H9 (cell line): ENCODE data around the gene COG6. TPM values are rescaled to one million over a fixed set of nuclear protein-coding genes. Genes with fewer than 3 reads are reported as not detected.

Experiments
- DNase-seq: peaks from one replicate; pipeline ENCODE4 v3.0.0-alpha.2; 2017
- H2AFZ ChIP-seq: one replicate; pipeline ENCODE4 v1.6.1; 2013; ENCODE audit warnings: mild to moderate bottlenecking, low read length, control low read depth, moderate library complexity
- H2AK5ac ChIP-seq: 2 replicates; pipeline ENCODE4 v1.6.1; 2013; ENCODE audit warnings: low read length, control low read depth, mixed read lengths; ENCODE audit not compliant: insufficient read length
- H2BK120ac ChIP-seq: one replicate; pipeline ENCODE4 v1.6.1; 2013; ENCODE audit warnings: low read depth, mild to moderate bottlenecking, low read length, control low read depth, inconsistent platforms; ENCODE audit not compliant: poor library complexity, severe bottlenecking
- H2BK12ac ChIP-seq: 2 replicates; pipeline ENCODE4 v1.6.1; 2013; ENCODE audit warnings: low read length, control low read depth, mixed read lengths, low read depth; ENCODE audit not compliant: insufficient read length
- H2BK15ac ChIP-seq: 2 replicates; pipeline ENCODE4 v1.6.1; 2013; ENCODE audit warnings: low read depth, low read length, control low read depth
- H2BK20ac ChIP-seq: one replicate; pipeline ENCODE4 v1.6.1; 2013; ENCODE audit warnings: low read depth, mild to moderate bottlenecking, low read length, control low read depth, inconsistent platforms; ENCODE audit not compliant: poor library complexity, severe bottlenecking
- H2BK5ac ChIP-seq: 2 replicates; pipeline ENCODE4 v1.6.1; 2013; ENCODE audit warnings: low read length, control low read depth, mixed read lengths; ENCODE audit not compliant: insufficient read length
- H3K14ac ChIP-seq: 2 replicates; pipeline ENCODE4 v1.6.1; 2013; ENCODE audit warnings: low read length, control low read depth; ENCODE audit not compliant: insufficient read depth
- H3K18ac ChIP-seq: 2 replicates; pipeline ENCODE4 v1.6.1; 2013; ENCODE audit warnings: low read depth, mild to moderate bottlenecking, mixed read lengths, low read length, control low read depth; ENCODE audit not compliant: insufficient read length
- H3K23ac ChIP-seq: 2 replicates; pipeline ENCODE4 v1.6.1; 2013; ENCODE audit warnings: low read length, control low read depth, mixed read lengths, low read depth; ENCODE audit not compliant: insufficient read length
- H3K23me2 ChIP-seq: 2 replicates; pipeline ENCODE4 v1.6.1; 2013; ENCODE audit warnings: low read depth, mild to moderate bottlenecking, mixed read lengths, low read length, control low read depth; ENCODE audit not compliant: insufficient read length, poor library complexity, severe bottlenecking
- H3K27ac ChIP-seq: 2 replicates; pipeline ENCODE4 v1.5.1; 2013; ENCODE audit warnings: low read length, control low read depth, mixed read lengths, low read depth; ENCODE audit not compliant: insufficient read length
- H3K27me3 ChIP-seq: 2 replicates; pipeline ENCODE4 v1.6.1; 2013; ENCODE audit warnings: low read length, control low read depth, inconsistent platforms; ENCODE audit not compliant: insufficient read depth
- H3K4ac ChIP-seq: 2 replicates; pipeline ENCODE4 v1.6.1; 2013; ENCODE audit warnings: low read depth, mild to moderate bottlenecking, control low read depth, inconsistent platforms, low read length, moderate library complexity
- H3K4me1 ChIP-seq: 2 replicates; pipeline ENCODE4 v1.6.1; 2013; ENCODE audit warnings: low read length, control low read depth, inconsistent platforms; ENCODE audit not compliant: insufficient read depth
- H3K4me2 ChIP-seq: 2 replicates; pipeline ENCODE4 v1.6.1; 2013; ENCODE audit warnings: low read length, control low read depth, mixed read lengths; ENCODE audit not compliant: insufficient read length, insufficient read depth
- H3K56ac ChIP-seq: 2 replicates; pipeline ENCODE4 v1.6.1; 2013; ENCODE audit warnings: low read depth, mild to moderate bottlenecking, mixed read lengths, low read length, control low read depth; ENCODE audit not compliant: insufficient read length
- H3K79me1 ChIP-seq: 2 replicates; pipeline ENCODE4 v1.6.1; 2013; ENCODE audit warnings: low read depth, mild to moderate bottlenecking, moderate library complexity, low read length, control low read depth, inconsistent platforms; ENCODE audit not compliant: insufficient read depth, poor library complexity, severe bottlenecking
- H3K79me2 ChIP-seq: 2 replicates; pipeline ENCODE4 v1.6.1; 2013; ENCODE audit warnings: low read length, control low read depth, inconsistent platforms; ENCODE audit not compliant: insufficient read depth
- H3K9ac ChIP-seq: 2 replicates; pipeline ENCODE4 v1.6.1; 2013; ENCODE audit warnings: low read length, control low read depth, mixed read lengths; ENCODE audit not compliant: insufficient read length; ENCODE audit errors: extremely low read depth
- H3K9me3 ChIP-seq: one replicate; pipeline ENCODE4 v1.6.1; 2013; ENCODE audit warnings: low read depth, low read length, inconsistent platforms; ENCODE audit not compliant: control insufficient read depth
- H3T11ph ChIP-seq: one replicate; pipeline ENCODE4 v1.6.1; 2013; ENCODE audit warnings: mild to moderate bottlenecking, low read length, control low read depth, inconsistent platforms
- H4K20me1 ChIP-seq: one replicate; pipeline ENCODE4 v1.6.1; 2013; ENCODE audit not compliant: control insufficient read depth, insufficient read length, insufficient read depth
- H4K5ac ChIP-seq: 2 replicates; pipeline ENCODE4 v1.6.1; 2013; ENCODE audit warnings: low read depth, mild to moderate bottlenecking, mixed read lengths, low read length, control low read depth; ENCODE audit not compliant: insufficient read length
- H4K8ac ChIP-seq: replicated peaks from 2 replicates; pipeline ENCODE4 v1.6.1; 2013; ENCODE audit warnings: low read length, control low read depth, mixed read lengths, low read depth; ENCODE audit not compliant: insufficient read length
- H4K91ac ChIP-seq: 2 replicates; pipeline ENCODE4 v1.6.1; 2013; ENCODE audit warnings: low read depth, mild to moderate bottlenecking, moderate library complexity, mixed read lengths, low read length, control low read depth; ENCODE audit not compliant: insufficient read length
- H3K27ac Mint-ChIP-seq, 3 experiments: 2 replicates in 2 of 3; 3 replicates in 1 of 3; pipeline ENCODE4 v1.8.0; 2020 to 2021; ENCODE audit warnings: mixed read lengths in 3 of 3, mild to moderate bottlenecking in 1 of 3, moderate library complexity in 1 of 3
- H3K27me3 Mint-ChIP-seq: 2 replicates; pipeline ENCODE4 v1.8.0; 2021; ENCODE audit warnings: low read depth, mild to moderate bottlenecking, moderate library complexity, mixed read lengths
- H3K36me3 Mint-ChIP-seq, 3 experiments: 2 replicates in 2 of 3; 3 replicates in 1 of 3; pipeline ENCODE4 v1.8.0; 2020 to 2021; ENCODE audit warnings: low read depth in 3 of 3, mixed read lengths in 3 of 3; ENCODE audit not compliant: insufficient read depth in 1 of 3
- H3K4me1 Mint-ChIP-seq, 2 experiments: 2 replicates each; pipeline ENCODE4 v1.8.0; 2020; ENCODE audit warnings: mixed read lengths in 2 of 2
- H3K4me3 Mint-ChIP-seq, 2 experiments: 2 replicates in 1 of 2; 3 replicates in 1 of 2; pipeline ENCODE4 v1.8.0; 2020 to 2021; ENCODE audit warnings: mild to moderate bottlenecking in 2 of 2, mixed read lengths in 2 of 2, moderate library complexity in 1 of 2
- H3K9me3 Mint-ChIP-seq, 2 experiments: 2 replicates in 1 of 2; 3 replicates in 1 of 2; pipeline ENCODE4 v1.8.0; 2020; ENCODE audit warnings: mild to moderate bottlenecking in 2 of 2, mixed read lengths in 2 of 2, moderate library complexity in 1 of 2
- WGBS: extraction: QIAGEN DNeasy Blood & Tissue Kit; methylation state at CpG from one replicate; pipeline ENCODE4 v1.1.7; 2013; ENCODE audit warnings: missing lambda C conversion rate, low lambda C conversion rate, mixed read lengths; ENCODE audit not compliant: insufficient read length; ENCODE audit errors: extremely low coverage; 5-methylcytosine and 5-hydroxymethylcytosine counted together
- total RNA-seq: library from RNA; stranded (reverse); gene quantifications from 2 replicates; pipeline ENCODE4 v1.2.1, GENCODE V29; 2021
- TF ChIP-seq, protein P1 (sequence below): fragments of 200-600 bp; sonication (generic); conservative IDR thresholded peaks from 3 replicates; pipeline ENCODE4 v1.8.0; 2021; ENCODE audit warnings: antibody characterized with exemption, mild to moderate bottlenecking

Gene COG6
- total RNA-seq, 1 experiment from 2014 or later: 23.7 TPM

DNA sequence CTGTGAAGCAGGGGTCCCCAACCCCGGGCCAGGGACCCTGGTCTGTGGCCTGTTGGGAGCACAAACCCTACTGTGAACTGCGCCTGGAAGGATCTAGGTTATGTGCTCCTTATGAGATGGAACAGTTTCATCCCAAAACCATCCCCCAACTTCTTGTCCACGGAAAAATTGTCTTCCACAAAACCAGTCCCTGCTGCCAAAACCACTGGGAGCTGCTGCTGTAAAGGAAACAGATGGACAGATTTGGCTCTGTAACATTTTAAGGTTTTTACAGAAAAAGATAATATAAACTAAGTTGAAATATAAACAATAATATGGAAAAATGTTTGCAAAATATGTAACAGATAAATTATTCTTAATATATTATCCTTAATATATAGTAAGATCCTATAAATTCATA is 73.7 kb downstream of the COG6 start:
- no peaks in the 10 kb centered on the region for H3K9me3 Mint-ChIP-seq

More for the DNA sequence above, 73.7 kb downstream of the COG6 start:
- H2AK5ac ChIP-seq: no peak overlapping the region
- no peak overlapping the region for H3K23ac ChIP-seq
- no peaks in the 10 kb centered on the region for H3K79me1 ChIP-seq
- no peaks in the 10 kb centered on the region for H3K4me1 ChIP-seq
- H3K27me3 Mint-ChIP-seq: no peaks in the 10 kb centered on the region
- H4K8ac ChIP-seq: no peak overlapping the region
- no peak overlapping the region for H2BK15ac ChIP-seq
- H3K4me2 ChIP-seq: no peak overlapping the region
- no peak overlapping the region for H3K56ac ChIP-seq
- H3K23me2 ChIP-seq: no peaks in the 10 kb centered on the region
- TF ChIP-seq, protein P1, sequence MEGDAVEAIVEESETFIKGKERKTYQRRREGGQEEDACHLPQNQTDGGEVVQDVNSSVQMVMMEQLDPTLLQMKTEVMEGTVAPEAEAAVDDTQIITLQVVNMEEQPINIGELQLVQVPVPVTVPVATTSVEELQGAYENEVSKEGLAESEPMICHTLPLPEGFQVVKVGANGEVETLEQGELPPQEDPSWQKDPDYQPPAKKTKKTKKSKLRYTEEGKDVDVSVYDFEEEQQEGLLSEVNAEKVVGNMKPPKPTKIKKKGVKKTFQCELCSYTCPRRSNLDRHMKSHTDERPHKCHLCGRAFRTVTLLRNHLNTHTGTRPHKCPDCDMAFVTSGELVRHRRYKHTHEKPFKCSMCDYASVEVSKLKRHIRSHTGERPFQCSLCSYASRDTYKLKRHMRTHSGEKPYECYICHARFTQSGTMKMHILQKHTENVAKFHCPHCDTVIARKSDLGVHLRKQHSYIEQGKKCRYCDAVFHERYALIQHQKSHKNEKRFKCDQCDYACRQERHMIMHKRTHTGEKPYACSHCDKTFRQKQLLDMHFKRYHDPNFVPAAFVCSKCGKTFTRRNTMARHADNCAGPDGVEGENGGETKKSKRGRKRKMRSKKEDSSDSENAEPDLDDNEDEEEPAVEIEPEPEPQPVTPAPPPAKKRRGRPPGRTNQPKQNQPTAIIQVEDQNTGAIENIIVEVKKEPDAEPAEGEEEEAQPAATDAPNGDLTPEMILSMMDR: no peak
- H2BK20ac ChIP-seq: no peak overlapping the region
- no peaks in the 10 kb centered on the region for H3K27me3 ChIP-seq
- H3K79me2 ChIP-seq: no peaks in the 10 kb centered on the region
- DNase-seq: no peak
- H4K91ac ChIP-seq: no peak overlapping the region
- no peak overlapping the region for H4K5ac ChIP-seq
- no peak overlapping the region for H3K27ac Mint-ChIP-seq
- H3K18ac ChIP-seq: no peak overlapping the region
- no peak overlapping the region for H3K4ac ChIP-seq
- H2BK5ac ChIP-seq: no peak overlapping the region
- no peaks in the 10 kb centered on the region for H4K20me1 ChIP-seq
- no peak overlapping the region for H3K4me3 Mint-ChIP-seq
- no peak overlapping the region for H2BK12ac ChIP-seq
- no CpG with 5 or more reads among the region's 3 CpGs for WGBS
- H3K14ac ChIP-seq: no peak overlapping the region
- H3K27ac ChIP-seq: no peak overlapping the region
- H3K4me1 Mint-ChIP-seq: no peaks in the 10 kb centered on the region
- no peak overlapping the region for H2BK120ac ChIP-seq
- no peaks in the 10 kb centered on the region for H3K9me3 ChIP-seq
- H3K36me3 Mint-ChIP-seq: peaks cover 0 to 4% (median 0%) of the 10 kb centered on the region in 3 experiments; a peak in 2 of 7 replicates
- H3K9ac ChIP-seq: no peak overlapping the region
- no peak overlapping the region for H3T11ph ChIP-seq
- H2AFZ ChIP-seq: no peak overlapping the region
